ENCODE results near the gene GRAMD2A.

DNA sequence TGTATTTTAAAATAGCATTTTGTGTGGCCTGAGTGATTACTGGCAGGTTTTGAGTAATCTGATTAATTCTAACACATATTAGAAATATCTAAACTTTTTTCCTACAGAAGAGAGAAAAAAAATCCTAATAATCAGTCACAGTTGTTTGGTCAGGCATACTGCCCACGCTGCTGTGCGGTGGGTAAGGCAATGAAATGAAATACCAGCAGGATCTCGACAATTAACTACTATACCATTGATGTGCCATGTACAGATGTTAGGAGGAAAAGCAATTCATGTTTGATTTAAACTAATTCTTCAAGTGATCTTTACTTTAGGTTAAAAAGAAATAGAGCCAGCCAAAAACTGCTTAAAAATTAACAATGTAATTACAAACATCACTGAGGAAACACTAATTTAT is 5.2 kb downstream of the GRAMD2A start:
- TF ChIP-seq, protein P1, sequence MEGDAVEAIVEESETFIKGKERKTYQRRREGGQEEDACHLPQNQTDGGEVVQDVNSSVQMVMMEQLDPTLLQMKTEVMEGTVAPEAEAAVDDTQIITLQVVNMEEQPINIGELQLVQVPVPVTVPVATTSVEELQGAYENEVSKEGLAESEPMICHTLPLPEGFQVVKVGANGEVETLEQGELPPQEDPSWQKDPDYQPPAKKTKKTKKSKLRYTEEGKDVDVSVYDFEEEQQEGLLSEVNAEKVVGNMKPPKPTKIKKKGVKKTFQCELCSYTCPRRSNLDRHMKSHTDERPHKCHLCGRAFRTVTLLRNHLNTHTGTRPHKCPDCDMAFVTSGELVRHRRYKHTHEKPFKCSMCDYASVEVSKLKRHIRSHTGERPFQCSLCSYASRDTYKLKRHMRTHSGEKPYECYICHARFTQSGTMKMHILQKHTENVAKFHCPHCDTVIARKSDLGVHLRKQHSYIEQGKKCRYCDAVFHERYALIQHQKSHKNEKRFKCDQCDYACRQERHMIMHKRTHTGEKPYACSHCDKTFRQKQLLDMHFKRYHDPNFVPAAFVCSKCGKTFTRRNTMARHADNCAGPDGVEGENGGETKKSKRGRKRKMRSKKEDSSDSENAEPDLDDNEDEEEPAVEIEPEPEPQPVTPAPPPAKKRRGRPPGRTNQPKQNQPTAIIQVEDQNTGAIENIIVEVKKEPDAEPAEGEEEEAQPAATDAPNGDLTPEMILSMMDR (IDR thresholded peaks at IDR 0.05; ENCODE audit: low read length), result no peak
- TF ChIP-seq EZH2 (IDR thresholded peaks at IDR 0.05; ENCODE audit: borderline replicate concordance, low read length), result no peak
